IMR-90 (cell line): ENCODE data around the gene TMEM184B. TPM values are rescaled to one million over a fixed set of nuclear protein-coding genes. Genes with fewer than 3 reads are reported as not detected.

ENCODE experiments used
- ATAC-seq: fragments of 200-7000 bp; cut with Tn5 transposase; 2 replicates; pipeline ENCODE4 v1.9.1; 2020; ENCODE audit warnings: low read depth, mild to moderate bottlenecking, moderate library complexity
- BruUV-seq: library from RNA; stranded (reverse); fragments of 400-500 nt; replicated peaks from 2 replicates; lab custom pipeline; 2021; lab: Mats Ljungman, UMichigan
- CTCF ChIA-PET: fragments of 300-600 bp; formaldehyde crosslinking; extraction: SDS; loops from one replicate; lab custom pipeline; 2021; ENCODE audit warnings: antibody characterized with exemption; lab: Yijun Ruan, JAX
- POLR2A ChIA-PET: fragments of 300-600 bp; sonication (Branson Sonifier 250); formaldehyde crosslinking; loops from one replicate; lab custom pipeline; 2022; ENCODE audit warnings: antibody characterized with exemption; ENCODE audit not compliant: unreplicated experiment; lab: Charles Lee
- DNase-seq: peaks from one replicate; pipeline ENCODE4 v3.0.0; 2013
- H2AFZ ChIP-seq: replicated peaks from 2 replicates; pipeline ENCODE3; 2013; ENCODE audit warnings: low read length, mild to moderate bottlenecking; ENCODE audit not compliant: poor library complexity
- H2AK5ac ChIP-seq: 2 replicates; pipeline ENCODE4 v1.6.1; 2013; ENCODE audit warnings: low read depth, low read length, inconsistent platforms
- H2AK9ac ChIP-seq: replicated peaks from 2 replicates; pipeline ENCODE3; 2013; ENCODE audit warnings: mild to moderate bottlenecking, low read depth, low read length, moderate library complexity; ENCODE audit not compliant: poor library complexity
- H2BK120ac ChIP-seq: 2 replicates; pipeline ENCODE4 v1.6.1; 2013; ENCODE audit warnings: low read depth, low read length, inconsistent platforms
- H2BK15ac ChIP-seq: 3 replicates; pipeline ENCODE4 v1.6.1; 2013; ENCODE audit warnings: low read depth, low read length, inconsistent platforms
- H2BK20ac ChIP-seq: 2 replicates; pipeline ENCODE4 v1.6.1; 2013; ENCODE audit warnings: low read depth, mild to moderate bottlenecking, inconsistent platforms, low read length, moderate library complexity
- H2BK5ac ChIP-seq: 2 replicates; pipeline ENCODE4 v1.6.1; 2013; ENCODE audit warnings: mild to moderate bottlenecking, low read depth, low read length, inconsistent platforms; ENCODE audit not compliant: poor library complexity, severe bottlenecking
- H3K14ac ChIP-seq: replicated peaks from 2 replicates; pipeline ENCODE4 v1.6.1; 2013; ENCODE audit warnings: low read depth, low read length, inconsistent platforms
- H3K18ac ChIP-seq: 2 replicates; pipeline ENCODE4 v1.6.1; 2013; ENCODE audit warnings: low read depth, low read length, control low read depth
- H3K23ac ChIP-seq: 2 replicates; pipeline ENCODE4 v1.6.1; 2013; ENCODE audit warnings: low read depth, low read length, inconsistent platforms
- H3K27ac ChIP-seq: 2 replicates; pipeline ENCODE4 v1.5.1; 2013; ENCODE audit warnings: mild to moderate bottlenecking, control low read depth, low read length; ENCODE audit not compliant: insufficient read depth
- H3K27me3 ChIP-seq: 2 replicates; pipeline ENCODE4 v1.6.1; 2013; ENCODE audit warnings: low read length; ENCODE audit not compliant: control insufficient read depth, insufficient read depth
- H3K36me3 ChIP-seq: 2 replicates; pipeline ENCODE4 v1.6.1; 2013; ENCODE audit warnings: low read length, mixed read lengths; ENCODE audit not compliant: control insufficient read depth, insufficient read depth
- H3K4ac ChIP-seq: 2 replicates; pipeline ENCODE4 v1.6.1; 2013; ENCODE audit warnings: low read depth, low read length, inconsistent platforms
- H3K4me1 ChIP-seq: 2 replicates; pipeline ENCODE4 v1.6.1; 2013; ENCODE audit warnings: low read length, mixed read lengths; ENCODE audit not compliant: control insufficient read depth, insufficient read depth
- H3K4me2 ChIP-seq: 2 replicates; pipeline ENCODE4 v1.6.1; 2013; ENCODE audit warnings: low read depth, mild to moderate bottlenecking, control low read depth, low read length, moderate library complexity
- H3K4me3 ChIP-seq: 2 replicates; pipeline ENCODE4 v1.5.1; 2013; ENCODE audit warnings: low read depth, mild to moderate bottlenecking, control low read depth, low read length, moderate library complexity; ENCODE audit not compliant: insufficient read depth
- H3K56ac ChIP-seq: 2 replicates; pipeline ENCODE4 v1.6.1; 2013; ENCODE audit warnings: low read length, inconsistent platforms; ENCODE audit not compliant: insufficient read depth; ENCODE audit errors: extremely low read depth
- H3K79me1 ChIP-seq, 2 experiments: 2 replicates each; pipeline ENCODE4 v1.6.1; 2013; ENCODE audit warnings: low read length in 2 of 2, inconsistent platforms in 1 of 2, low read depth in 1 of 2
- H3K9ac ChIP-seq: 2 replicates; pipeline ENCODE4 v1.6.1; 2013; ENCODE audit warnings: low read depth, low read length, control low read depth
- H3K9me1 ChIP-seq: 2 replicates; pipeline ENCODE4 v1.6.1; 2013; ENCODE audit warnings: low read length, inconsistent platforms; ENCODE audit not compliant: insufficient read depth
- H3K9me3 ChIP-seq: 2 replicates; pipeline ENCODE4 v1.6.1; 2013; ENCODE audit warnings: low read length; ENCODE audit not compliant: control insufficient read depth, insufficient read depth
- H4K20me1 ChIP-seq: 2 replicates; pipeline ENCODE4 v1.6.1; 2013; ENCODE audit warnings: low read length, inconsistent platforms; ENCODE audit not compliant: insufficient read depth
- H4K5ac ChIP-seq: 2 replicates; pipeline ENCODE4 v1.6.1; 2013; ENCODE audit warnings: mild to moderate bottlenecking, low read depth, low read length, control low read depth
- H4K8ac ChIP-seq, 2 experiments: 2 replicates each; pipeline ENCODE4 v1.6.1; 2013; ENCODE audit warnings: low read depth in 2 of 2, low read length in 2 of 2, control low read depth in 1 of 2, inconsistent platforms in 1 of 2
- H4K91ac ChIP-seq: 2 replicates; pipeline ENCODE4 v1.6.1; 2013; ENCODE audit warnings: low read depth, low read length, inconsistent platforms; ENCODE audit not compliant: insufficient read depth
- BHLHE40 ChIP-seq: fragments of 150-350 bp; IDR thresholded peaks from 2 replicates; pipeline ENCODE4 v1.6.1; 2016; ENCODE audit warnings: mild to moderate bottlenecking, low read depth, low read length
- CEBPB ChIP-seq: IDR thresholded peaks from 2 replicates; pipeline ENCODE4 v1.6.1; 2012; ENCODE audit warnings: low read depth, low read length, improper control_type of control experiment
- CHD1 ChIP-seq: IDR thresholded peaks from 2 replicates; pipeline ENCODE4 v1.6.1; 2012; ENCODE audit warnings: low read depth, low read length, improper control_type of control experiment
- ELK1 ChIP-seq: fragments of 150-350 bp; IDR thresholded peaks from 2 replicates; pipeline ENCODE4 v1.6.1; 2016; ENCODE audit warnings: low read depth, mild to moderate bottlenecking, low read length, moderate library complexity, borderline replicate concordance
- FOS ChIP-seq: fragments of 150-350 bp; IDR thresholded peaks from 2 replicates; pipeline ENCODE4 v1.6.1; 2016; ENCODE audit warnings: low read depth, low read length
- MAFK ChIP-seq: IDR thresholded peaks from 2 replicates; pipeline ENCODE4 v1.6.1; 2012; ENCODE audit warnings: low read depth, low read length, improper control_type of control experiment
- MAZ ChIP-seq: IDR thresholded peaks from 2 replicates; pipeline ENCODE4 v1.6.1; 2012; ENCODE audit warnings: low read depth, mild to moderate bottlenecking, low read length, improper control_type of control experiment, moderate library complexity, borderline replicate concordance
- MXI1 ChIP-seq: IDR thresholded peaks from 2 replicates; pipeline ENCODE4 v1.6.1; 2012; ENCODE audit warnings: low read depth, mild to moderate bottlenecking, low read length, moderate library complexity, borderline replicate concordance
- NFE2L2 ChIP-seq: fragments of 150-350 bp; IDR thresholded peaks from 2 replicates; pipeline ENCODE4 v1.6.1; 2016; ENCODE audit warnings: low read depth, mild to moderate bottlenecking, low read length
- POLR2A ChIP-seq: IDR thresholded peaks from 2 replicates; pipeline ENCODE4 v1.6.1; 2012; ENCODE audit warnings: mild to moderate bottlenecking, low read depth, low read length
- RAD21 ChIP-seq: IDR thresholded peaks from 2 replicates; pipeline ENCODE4 v1.6.1; 2012; ENCODE audit warnings: low read length, improper control_type of control experiment
- RCOR1 ChIP-seq: IDR thresholded peaks from 2 replicates; pipeline ENCODE4 v1.6.1; 2012; ENCODE audit warnings: mild to moderate bottlenecking, low read length, improper control_type of control experiment; ENCODE audit not compliant: insufficient replicate concordance
- RFX5 ChIP-seq: IDR thresholded peaks from 2 replicates; pipeline ENCODE4 v1.8.0; 2012; ENCODE audit warnings: low read depth, mild to moderate bottlenecking, low read length, moderate library complexity
- SMC3 ChIP-seq: fragments of 150-350 bp; IDR thresholded peaks from 2 replicates; pipeline ENCODE4 v1.6.1; 2016; ENCODE audit warnings: low read depth, mild to moderate bottlenecking, antibody characterized with exemption, low read length, moderate library complexity
- USF2 ChIP-seq: fragments of 150-350 bp; IDR thresholded peaks from 2 replicates; pipeline ENCODE4 v1.6.1; 2017; ENCODE audit warnings: mild to moderate bottlenecking, antibody characterized with exemption, low read length, low read depth
- whole genome bisulfite sequencing, 2 experiments: methylation state at CpG; one replicate each; pipeline versions ENCODE4 v1.1.5 to v1.1.7; 2013; ENCODE audit warnings: missing lambda C conversion rate in 2 of 2; ENCODE audit not compliant: insufficient read length in 1 of 2; ENCODE audit errors: extremely low coverage in 2 of 2; 5-methylcytosine and 5-hydroxymethylcytosine counted together
- dilution Hi-C: fragments of 300-500 bp; cut with HindIII; formaldehyde crosslinking; loops from one replicate; pipeline ENCODE4 v1.14.3; 2018; ENCODE audit warnings: low sequenced_read_pairs; ENCODE audit not compliant: unreplicated experiment
- in situ Hi-C: fragments of 300-500 bp; cut with MboI; formaldehyde crosslinking; loops from 3 replicates; pipeline ENCODE4 v1.14.3; 2019; ENCODE audit warnings: low sequenced_read_pairs, inconsistent platforms, mixed read lengths
- intact Hi-C: fragments of 100-400 bp; cut with micrococcal nuclease; formaldehyde crosslinking; loops from 2 replicates; pipeline ENCODE4 v1.10.0; 2022
- polyA plus RNA-seq, 3 experiments: library from polyadenylated mRNA; depleted of rRNA; stranded (reverse); fragments of >200 nt; gene quantifications; 2 replicates each; pipeline ENCODE4 v1.2.3, GENCODE V29; 2012; ENCODE audit warnings: low replicate concordance in 1 of 3
- total RNA-seq: library from RNA; depleted of rRNA; stranded (reverse); fragments of >200 nt; gene quantifications from 2 replicates; pipeline ENCODE4 v1.2.3, GENCODE V29; 2012

TMEM184B gene
- total and polyA plus RNA-seq, 2 of the 4 experiments (the other 2 are of a cell fraction) = 9.1 to 81.1 TPM

GRCh38 chr22:38313384-38313955 is 40.7 kb upstream of the TMEM184B start (continued):
- TF ChIP-seq FOS = peak; percentile 53; the same call in 1 of the 2 replicates

DNA sequence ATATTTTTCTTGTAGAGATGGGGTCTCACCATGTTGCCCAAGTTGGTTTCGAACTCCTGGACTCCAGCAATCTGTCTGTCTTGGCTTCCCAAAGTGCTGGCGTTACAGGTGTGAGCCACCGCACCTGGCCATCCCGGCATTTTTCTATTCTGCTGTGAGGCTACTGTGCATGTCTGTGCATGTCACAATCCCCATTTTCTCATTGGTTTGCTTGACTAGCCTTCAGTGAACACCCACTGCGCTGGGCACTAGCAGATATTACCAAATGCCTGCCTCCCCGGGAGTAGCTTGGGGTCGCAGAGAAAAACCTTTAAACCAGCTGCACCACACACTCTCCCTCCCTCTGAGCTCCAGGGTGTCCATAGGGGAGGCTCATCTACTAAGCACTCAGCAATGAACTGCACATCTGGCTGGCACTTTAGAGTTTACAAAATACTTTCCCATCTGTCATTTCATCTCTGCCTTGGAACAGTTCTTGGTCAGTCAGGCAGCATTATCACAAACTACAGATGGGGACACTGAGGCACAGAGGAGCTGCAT is 39.5 kb upstream of the TMEM184B start:
- no peaks in the 10 kb centered on the region for H3K9me3 ChIP-seq
- peak overlapping the region; percentile 98 for H2BK5ac ChIP-seq
- peak overlapping the region; percentile 74; the same call in 1 of the 2 replicates for H3K9ac ChIP-seq
- peaks cover 49% of the 10 kb centered on the region for H3K4me1 ChIP-seq
- peak overlapping the region; percentile 86 for H3K18ac ChIP-seq
- WGBS, 2 experiments = 87% methylated on average over 6 of the region's 7 CpGs; no CpG with 5 or more reads in 1 of the 2 experiments
- no peak for TF ChIP-seq SMC3
- no peak for TF ChIP-seq FOS
- no peak for TF ChIP-seq MAFK
- TF ChIP-seq ELK1 = no peak
- no peak for TF ChIP-seq BHLHE40
- TF ChIP-seq RFX5 = no peak
- TF ChIP-seq NFE2L2 = no peak
- TF ChIP-seq POLR2A = no peak
- no peak for TF ChIP-seq CHD1
- TF ChIP-seq CEBPB = no peak
- no peak for TF ChIP-seq MXI1
- no peak for TF ChIP-seq USF2
- TF ChIP-seq RCOR1 = no peak
- no peak for TF ChIP-seq MAZ
- no peak for TF ChIP-seq RAD21
- no peaks in the 10 kb centered on the region for H3K27me3 ChIP-seq
- intact Hi-C loops (no loop called here), dilution Hi-C loops (no loop called here), in situ Hi-C loops (no loop called here)
- DNase-seq = peak; percentile 42
- ChIA-PET POLR2A (no interaction called here), CTCF (no interaction called here)
- H4K8ac ChIP-seq = peak overlapping the region; percentile 64 to 92
- H4K20me1 ChIP-seq = peaks cover 89% of the 10 kb centered on the region
- H3K4ac ChIP-seq = peak overlapping the region; percentile 96
- H2AFZ ChIP-seq = peak overlapping the region; percentile 23
- H2BK120ac ChIP-seq = peak overlapping the region; percentile 98
- H2BK15ac ChIP-seq = peak overlapping the region; percentile 97; the same call in 2 of the 3 replicates
- H3K79me1 ChIP-seq = peaks cover 0 to 56% of the 10 kb centered on the region in 2 experiments; a peak in 2 of 4 replicates
- peak overlapping the region; percentile 77 for H3K4me2 ChIP-seq
- peak overlapping the region; percentile 94 for H3K27ac ChIP-seq
- peak overlapping the region; percentile 72 for H4K5ac ChIP-seq
- peak overlapping the region; percentile 97 for H2AK9ac ChIP-seq
- H2AK5ac ChIP-seq = peak overlapping the region; percentile 99
- peak overlapping the region; percentile 94 for H2BK20ac ChIP-seq
- peak overlapping the region; percentile 93 for H4K91ac ChIP-seq
- H3K56ac ChIP-seq = peak overlapping the region; percentile 91; the same call in 1 of the 2 replicates
- H3K36me3 ChIP-seq = peaks cover 39% of the 10 kb centered on the region
- no TSS peak for BruUV-seq
- H3K23ac ChIP-seq = peak overlapping the region; percentile 98
- peak overlapping the region; percentile 98 for H3K14ac ChIP-seq
- peaks cover 40% of the 10 kb centered on the region for H3K9me1 ChIP-seq
- ATAC-seq = no peak
- no peak overlapping the region for H3K4me3 ChIP-seq
